Measurements from ENCODE around the gene OR8G1.
"Not testable (repeated sequence)": the region's sequence is repeated elsewhere in the genome, so short reads cannot be mapped to it uniquely, and the experiment has no call there.

OR8G1 gene

DNA sequence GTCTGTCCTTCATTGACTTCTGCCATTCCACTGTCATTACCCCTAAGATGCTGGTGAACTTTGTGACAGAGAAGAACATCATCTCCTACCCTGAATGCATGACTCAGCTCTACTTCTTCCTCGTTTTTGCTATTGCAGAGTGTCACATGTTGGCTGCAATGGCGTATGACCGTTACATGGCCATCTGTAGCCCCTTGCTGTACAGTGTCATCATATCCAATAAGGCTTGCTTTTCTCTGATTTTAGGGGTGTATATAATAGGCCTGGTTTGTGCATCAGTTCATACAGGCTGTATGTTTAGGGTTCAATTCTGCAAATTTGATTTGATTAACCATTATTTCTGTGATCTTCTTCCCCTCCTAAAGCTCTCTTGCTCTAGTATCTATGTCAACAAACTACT is 9.0 kb downstream of the OR8G1 start:
- not testable (repeated sequence) for DNase-seq

- DNase-seq = no peak
Measured at GRCh38 chr11:124256076-124256475, 15.2 kb downstream of the OR8G1 start, which contains the start of gene OR8G5. Gene OR8G5 (plus strand): TSS chr11:124256376. CDS start chr11:124264932, 8,556 bp downstream.

DNA sequence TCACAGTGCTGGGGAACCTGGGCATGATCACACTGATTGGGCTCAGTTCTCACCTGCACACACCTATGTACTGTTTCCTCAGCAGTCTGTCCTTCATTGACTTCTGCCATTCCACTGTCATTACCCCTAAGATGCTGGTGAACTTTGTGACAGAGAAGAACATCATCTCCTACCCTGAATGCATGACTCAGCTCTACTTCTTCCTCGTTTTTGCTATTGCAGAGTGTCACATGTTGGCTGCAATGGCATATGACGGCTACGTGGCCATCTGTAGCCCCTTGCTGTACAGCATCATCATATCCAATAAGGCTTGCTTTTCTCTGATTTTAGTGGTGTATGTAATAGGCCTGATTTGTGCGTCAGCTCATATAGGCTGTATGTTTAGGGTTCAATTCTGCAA is 24.1 kb downstream of the OR8G1 start:
- DNase-seq = not testable (repeated sequence)

DNA sequence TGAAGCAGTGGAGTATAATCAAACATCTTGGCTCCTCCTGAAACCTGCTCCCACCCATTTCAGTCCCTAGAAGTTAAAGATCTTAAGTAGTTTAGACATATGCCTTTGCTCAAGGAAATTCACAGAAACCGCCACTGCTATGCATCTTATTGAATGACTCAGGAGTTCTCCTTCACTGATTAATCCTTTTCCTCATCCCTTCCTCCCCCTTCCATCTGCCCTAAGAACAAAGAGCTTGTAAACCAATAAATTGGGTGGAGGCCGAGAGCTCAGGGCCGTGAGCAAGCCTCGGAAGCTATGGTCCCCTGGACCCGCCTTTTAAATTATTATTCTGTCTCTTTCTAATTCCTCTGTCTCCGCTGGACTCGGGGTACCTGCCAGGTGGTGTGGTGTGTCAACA is 30.0 kb downstream of the OR8G1 start:
- DNase-seq = not testable (repeated sequence)

DNA sequence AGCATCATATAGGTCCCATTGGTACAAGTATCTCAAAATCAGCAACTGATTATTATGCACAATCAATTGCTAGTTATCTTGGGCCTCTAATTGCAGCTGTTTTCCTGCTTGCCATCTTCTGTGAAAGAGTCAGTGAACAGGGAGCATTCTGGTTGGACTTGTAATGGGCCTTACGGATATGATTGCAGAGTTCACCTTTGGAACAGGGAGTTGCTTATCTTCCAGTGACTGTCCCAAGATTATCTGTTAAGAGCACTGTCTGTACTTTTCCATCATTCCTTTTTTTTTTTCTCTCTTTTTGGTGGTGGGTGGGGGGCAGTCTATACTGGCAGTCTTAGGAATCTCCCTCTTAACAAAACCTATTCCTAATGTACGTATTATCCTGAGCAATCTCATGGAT is 33.1 kb downstream of the OR8G1 start:
- DNase-seq = no peak

GRCh38 chr11:124276081-124276480 is 35.2 kb downstream of the OR8G1 start:
- no peak for DNase-seq

- DNase-seq = no peak
Measured at GRCh38 chr11:124277207-124277606, 36.3 kb downstream of the OR8G1 start.

- no peak for DNase-seq
Measured at GRCh38 chr11:124277804-124278203, 36.9 kb downstream of the OR8G1 start.

GRCh38 chr11:124278261-124278660 is 37.4 kb downstream of the OR8G1 start:
- DNase-seq = no peak

GRCh38 chr11:124285610-124286344 is 44.9 kb downstream of the OR8G1 start:
- DNase-seq = no peak

- DNase-seq = no peak
Measured at GRCh38 chr11:124294687-124295086, 53.8 kb downstream of the OR8G1 start.

- no peak for DNase-seq
Measured at GRCh38 chr11:124296016-124296415, 55.1 kb downstream of the OR8G1 start.

GRCh38 chr11:124297921-124298320 is 57.0 kb downstream of the OR8G1 start:
- no peak for DNase-seq

GRCh38 chr11:124301548-124301947 is 60.7 kb downstream of the OR8G1 start:
- no peak for DNase-seq

- DNase-seq = no peak
Measured at GRCh38 chr11:124302347-124303125, 61.6 kb downstream of the OR8G1 start.

Measured in activated CD4-positive, alpha-beta T cell treated with anti-CD3 and anti-CD28 coated beads for 1 hour (primary cell).